Lower lobe of right lung (tissue), 2 donors: ENCODE data around the gene ACVRL1. TPM values are rescaled to one million over a fixed set of nuclear protein-coding genes. Genes with fewer than 3 reads are reported as not detected.
A peak's percentile ranks its signal among the peaks of the same experiment; 100 is the strongest.

Experiments
- ATAC-seq, 2 donors: fragments of 200-7000 bp; cut with Tn5 transposase; one replicate each; pipeline ENCODE4 v1.9.1; 2020 to 2022; ENCODE audit warnings: mild to moderate bottlenecking in 2 of 2, moderate library complexity in 2 of 2
- DNase-seq: peaks from one replicate; pipeline ENCODE4 v3.0.0-alpha.2; 2020
- H3K27ac ChIP-seq: fragments of 200-600 bp; one replicate; pipeline ENCODE4 v1.8.0; 2022
- H3K27me3 ChIP-seq: fragments of 200-600 bp; one replicate; pipeline ENCODE4 v1.8.0; 2022; ENCODE audit warnings: low read depth
- H3K36me3 ChIP-seq: fragments of 200-600 bp; one replicate; pipeline ENCODE4 v1.8.0; 2022; ENCODE audit warnings: mild to moderate bottlenecking
- H3K4me1 ChIP-seq: fragments of 200-600 bp; one replicate; pipeline ENCODE4 v1.8.0; 2022
- H3K4me3 ChIP-seq: fragments of 200-600 bp; one replicate; pipeline ENCODE4 v1.8.0; 2022; ENCODE audit warnings: mild to moderate bottlenecking
- H3K9me3 ChIP-seq: fragments of 200-600 bp; one replicate; pipeline ENCODE4 v1.8.0; 2022
- CTCF ChIP-seq: fragments of 200-600 bp; IDR thresholded peaks from one replicate; pipeline ENCODE4 v1.8.0; 2022; ENCODE audit warnings: antibody characterized with exemption, mild to moderate bottlenecking
- intact Hi-C: fragments of 100-400 bp; cut with DNase I; formaldehyde crosslinking; loops from one replicate; pipeline ENCODE4 v1.11.0; 2022
- total RNA-seq: library from RNA; stranded (reverse); fragmentation: NEBNext Ultra II Directional; extraction: Animal tissue kit (Norgen Biotek cat#: 25700); gene quantifications from one replicate; pipeline ENCODE4 v1.2.1, GENCODE V29; 2021
- donor health status: DM: no; HTN: yes; CAD: no; lungs with severe emphysema.

ACVRL1 gene
- total RNA-seq, 1 donor from 2014 or later = 242 TPM

- intact Hi-C loops = no loop called here
- ATAC-seq (peak in 1 of 2 donors; percentile 38), DNase-seq (no peak)
- H3K4me1 ChIP-seq = peaks cover 38% of the 10 kb centered on the region
- H3K27me3 ChIP-seq = peaks cover 54% of the 10 kb centered on the region
- H3K27ac ChIP-seq = no peak overlapping the region
- no peaks in the 10 kb centered on the region for H3K9me3 ChIP-seq
- no peak for TF ChIP-seq CTCF
- peak overlapping the region; percentile 43 for H3K4me3 ChIP-seq
- H3K36me3 ChIP-seq = no peaks in the 10 kb centered on the region
Measured at GRCh38 chr12:51864833-51865670, 42.3 kb upstream of the ACVRL1 start.

DNA sequence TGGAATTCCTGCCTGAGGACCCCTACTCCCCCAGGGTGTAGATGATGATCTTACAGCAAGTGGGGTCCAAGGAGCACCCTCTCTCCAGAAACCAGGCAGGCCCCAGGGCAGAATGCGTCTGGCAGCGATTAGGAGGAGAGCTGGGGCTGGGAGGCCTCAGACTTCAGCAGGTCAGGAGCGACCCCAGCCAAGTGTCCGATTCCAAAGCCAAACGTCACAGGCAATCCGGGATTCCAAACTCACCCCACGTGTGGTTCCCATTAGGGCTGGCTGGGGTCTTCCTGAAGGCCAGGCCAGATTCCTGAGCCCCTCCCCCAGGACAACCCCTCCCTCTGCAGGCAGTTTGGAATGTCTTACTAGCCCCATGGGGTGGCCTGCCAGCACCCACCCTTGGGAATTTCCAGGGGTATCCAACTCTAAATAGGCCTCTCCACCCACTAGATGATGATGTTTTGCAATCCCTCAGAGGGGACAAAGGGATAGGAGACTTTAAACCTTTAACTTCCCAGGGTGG is 41.5 kb upstream of the ACVRL1 start:
- no peak overlapping the region for H3K27ac ChIP-seq
- intact Hi-C loops = no loop called here
- ATAC-seq (no peak), DNase-seq (peak; percentile 39)
- H3K4me3 ChIP-seq = no peak overlapping the region
- peaks cover 54% of the 10 kb centered on the region for H3K27me3 ChIP-seq
- TF ChIP-seq CTCF = no peak
- peaks cover 46% of the 10 kb centered on the region for H3K4me1 ChIP-seq
- no peaks in the 10 kb centered on the region for H3K9me3 ChIP-seq
- no peaks in the 10 kb centered on the region for H3K36me3 ChIP-seq

- no peak overlapping the region for H3K27ac ChIP-seq
- DNase-seq = peak; percentile 14
- no peak for TF ChIP-seq CTCF
- intact Hi-C loops = no loop called here
- no peak for ATAC-seq
- H3K36me3 ChIP-seq = no peaks in the 10 kb centered on the region
- H3K27me3 ChIP-seq = peaks cover 55% of the 10 kb centered on the region
- H3K9me3 ChIP-seq = no peaks in the 10 kb centered on the region
- H3K4me3 ChIP-seq = no peak overlapping the region
- peaks cover 51% of the 10 kb centered on the region for H3K4me1 ChIP-seq
Measured at GRCh38 chr12:51866324-51866723, 41.0 kb upstream of the ACVRL1 start.

- TF ChIP-seq CTCF = no peak
- H3K4me3 ChIP-seq = no peak overlapping the region
- peak; percentile 10 for DNase-seq
- H3K9me3 ChIP-seq = no peaks in the 10 kb centered on the region
- no peak for ATAC-seq
- H3K36me3 ChIP-seq = no peaks in the 10 kb centered on the region
- peaks cover 59% of the 10 kb centered on the region for H3K27me3 ChIP-seq
- intact Hi-C loops = no loop called here
- no peak overlapping the region for H3K27ac ChIP-seq
- peaks cover 54% of the 10 kb centered on the region for H3K4me1 ChIP-seq
Measured at GRCh38 chr12:51866762-51867161, 40.5 kb upstream of the ACVRL1 start.

- intact Hi-C loops = no loop called here
- Histone ChIP-seq H3K27ac (no peak overlapping the region), H3K4me3 (no peak overlapping the region), H3K9me3 (no peaks in the 10 kb centered on the region), H3K36me3 (no peaks in the 10 kb centered on the region), H3K27me3 (peaks cover 59% of the 10 kb centered on the region), H3K4me1 (peaks cover 54% of the 10 kb centered on the region)
- no peak for TF ChIP-seq CTCF
- DNase-seq (no peak), ATAC-seq (no peak)
Measured at GRCh38 chr12:51867371-51867770, 39.9 kb upstream of the ACVRL1 start.
